ENCODE measurements around the gene PPIL1.

Gene PPIL1

GRCh38 chr6:36807750-36808149 is 66.9 kb downstream of the PPIL1 start:
- no peak for TF ChIP-seq CTCF (conservative IDR thresholded peaks at IDR 0.05)
- H3K27ac ChIP-seq: no peak overlapping the region

GRCh38 chr6:36807143-36807542 is 67.5 kb downstream of the PPIL1 start:
- no peak for TF ChIP-seq CTCF (conservative IDR thresholded peaks at IDR 0.05)
- no peak overlapping the region for H3K27ac ChIP-seq

GRCh38 chr6:36805917-36806316 is 68.7 kb downstream of the PPIL1 start:
- no peak for TF ChIP-seq CTCF (conservative IDR thresholded peaks at IDR 0.05)
- no peak overlapping the region for H3K27ac ChIP-seq

- no peak for TF ChIP-seq CTCF (conservative IDR thresholded peaks at IDR 0.05)
- no peak overlapping the region for H3K27ac ChIP-seq
Observed at GRCh38 chr6:36805096-36805797, 69.4 kb downstream of the PPIL1 start.

Data from VCaP (cell line).